GM12878 (cell line): Measurements from ENCODE around the gene RCN2. TPM values are rescaled to one million over a fixed set of nuclear protein-coding genes. Genes with fewer than 3 reads are reported as not detected.

Experiments used
- BMI1 ChIP-seq: fragments of 450-650 bp; IDR thresholded peaks from 2 replicates; pipeline ENCODE4 v1.6.1; 2016; ENCODE audit warnings: mild to moderate bottlenecking, moderate library complexity, borderline replicate concordance
- CBFB ChIP-seq: IDR thresholded peaks from 2 replicates; pipeline ENCODE4 v1.6.1; 2016; ENCODE audit warnings: antibody characterized with exemption, low read depth
- CTCF ChIP-seq, 3 experiments: IDR thresholded peaks in 2 of 3; conservative IDR thresholded peaks in 1 of 3; 2 replicates each; pipeline ENCODE4 v1.5.1; 2011; ENCODE audit warnings: low read depth in 3 of 3, low read length in 3 of 3, mild to moderate bottlenecking in 3 of 3, control low read depth in 2 of 3, moderate library complexity in 2 of 3, inconsistent platforms in 1 of 3, mixed read lengths in 1 of 3; ENCODE audit not compliant: control insufficient read depth in 2 of 3, insufficient read depth in 1 of 3; ENCODE audit errors: extremely low read depth in 1 of 3
- DPF2 ChIP-seq: fragments of 450-650 bp; IDR thresholded peaks from 2 replicates; pipeline ENCODE4 v1.6.1; 2017; ENCODE audit warnings: mild to moderate bottlenecking
- IRF4 ChIP-seq: IDR thresholded peaks from 2 replicates; pipeline ENCODE4 v1.6.1; 2011; ENCODE audit warnings: low read depth, low read length
- KLF5 ChIP-seq: fragments of 450-650 bp; IDR thresholded peaks from 2 replicates; pipeline ENCODE4 v1.6.1; 2014; ENCODE audit warnings: mild to moderate bottlenecking; ENCODE audit not compliant: partially characterized antibody
- MXI1 ChIP-seq: fragments of 150-350 bp; IDR thresholded peaks from 2 replicates; pipeline ENCODE4 v1.6.1; 2011; ENCODE audit warnings: low read depth, mild to moderate bottlenecking, inconsistent platforms, low read length, improper control_type of control experiment
- NBN ChIP-seq: fragments of 450-650 bp; IDR thresholded peaks from 2 replicates; pipeline ENCODE4 v1.6.1; 2016
- NFYB ChIP-seq: IDR thresholded peaks from 2 replicates; pipeline ENCODE4 v1.6.1; 2011; ENCODE audit warnings: low read depth, mild to moderate bottlenecking, low read length, improper control_type of control experiment, moderate library complexity; ENCODE audit not compliant: insufficient read depth
- POU2F2 ChIP-seq: IDR thresholded peaks from 3 replicates; pipeline ENCODE4 v1.6.1; 2011; ENCODE audit warnings: low read depth, mild to moderate bottlenecking, low read length, borderline replicate concordance
- RAD51 ChIP-seq: fragments of 450-650 bp; IDR thresholded peaks from 2 replicates; pipeline ENCODE4 v1.6.1; 2016; ENCODE audit warnings: moderate library complexity, mild to moderate bottlenecking, inconsistent platforms
- SMAD5 ChIP-seq: IDR thresholded peaks from 2 replicates; pipeline ENCODE4 v1.6.1; 2016; ENCODE audit warnings: antibody characterized with exemption, low read depth
- TAF1 ChIP-seq: IDR thresholded peaks from 2 replicates; pipeline ENCODE4 v1.6.1; 2011; ENCODE audit warnings: mild to moderate bottlenecking, low read depth, low read length, borderline replicate concordance
- TCF12 ChIP-seq: IDR thresholded peaks from 2 replicates; pipeline ENCODE4 v1.6.1; 2011; ENCODE audit warnings: low read depth, mild to moderate bottlenecking, low read length
- USF2 ChIP-seq: IDR thresholded peaks from 2 replicates; pipeline ENCODE4 v1.6.1; 2011; ENCODE audit warnings: low read depth, low read length, improper control_type of control experiment, borderline replicate concordance
- polyA plus RNA-seq, 11 experiments: library from polyadenylated mRNA; depleted of rRNA in 4 of 11; unstranded in 6 of 11; stranded (reverse) in 5 of 11; fragments of >200 nt; fragmentation: Nextera tagmentation in 4 of 11; fragmentation: Illumina TruSeq in 1 of 11; extraction: Ambion mirVana in 4 of 11; extraction: Trizol in 1 of 11; gene quantifications; 1 replicate in 1 of 11; 2 replicates in 10 of 11; pipeline versions ENCODE4 v1.2.1 to v1.2.3, GENCODE V29; 2011 to 2016; ENCODE audit warnings: inconsistent platforms in 2 of 11, missing spikeins in 2 of 11, low read depth in 1 of 11
- total RNA-seq, 4 experiments: library from RNA; depleted of rRNA in 3 of 4; stranded (reverse); fragments of >200 nt in 3 of 4; fragmentation: Illumina TruSeq in 1 of 4; extraction: Trizol in 1 of 4; gene quantifications; 2 replicates each; pipeline versions ENCODE4 v1.2.1 to v1.2.3, GENCODE V29; 2013 to 2021

RCN2 gene
- total and polyA plus RNA-seq, 10 of the 15 experiments (the other 5 are each of a cell fraction or from before 2014, with no cell fraction given), result 4.9 to 41.0 (median 12.9) TPM

- TF ChIP-seq MXI1 (0 out of 2 replicates have a peak, but pooled peaks have one; percentile 16), DPF2 (peak; percentile 61; the same call in 1 of the 2 replicates), TCF12 (0 out of 2 replicates have a peak, but pooled peaks have one; percentile 15), IRF4 (no peak), CBFB (0 out of 2 replicates have a peak, but pooled peaks have one; percentile 52), USF2 (peak; percentile 83), BMI1 (no peak), POU2F2 (peak; percentile 36; the same call in 1 of the 3 replicates), NFYB (peak; percentile 26; the same call in 1 of the 2 replicates), SMAD5 (no peak), KLF5 (peak; percentile 36), RAD51 (peak; percentile 91), CTCF (IDR thresholded peaks at IDR 0.05 in 2 of 3, conservative IDR thresholded peaks at IDR 0.05 in 1 of 3; ENCODE audit: control insufficient read depth in 2 of 3, extremely low read depth in 1 of 3, insufficient read depth in 1 of 3, low read depth in 3 of 3, low read length in 3 of 3) (0 out of 6 replicates have a peak, but pooled peaks of 1 of the 3 experiments have one; percentile 2), TAF1 (no peak; the same call in 1 of the 2 replicates), NBN (peak; percentile 60; the same call in 1 of the 2 replicates)
Measured at GRCh38 chr15:76905013-76905839, 26.3 kb upstream of the RCN2 start, which contains the start of gene SCAPER (continued).
